T-helper 1 cell treated with Interleukin-12 subunit alpha and Interleukin-12 subunit beta and Interleukin-4 antibody, amounts not matched to agents 30 ng/mL and 1 ng/mL, for 36 hours (primary cell): ENCODE results near the gene HJURP. TPM values are rescaled to one million over a fixed set of nuclear protein-coding genes. Genes with fewer than 3 reads are reported as not detected.

Source experiments
- intact Hi-C: fragments of 100-400 bp; cut with micrococcal nuclease; formaldehyde crosslinking; loops from one replicate; pipeline ENCODE4 v1.15.1; 2024
- total RNA-seq: library from RNA; stranded (reverse); gene quantifications from 2 replicates; pipeline ENCODE4 v1.2.3, GENCODE V29; 2022

HJURP gene
- total RNA-seq, 1 donor from 2014 or later: 55.8 TPM

GRCh38 chr2:233831861-233832260 lies 22.5 kb downstream of the HJURP start:
- intact Hi-C loops: no loop called here

- intact Hi-C loops: no loop called here
Measured at GRCh38 chr2:233831011-233831721, 23.2 kb downstream of the HJURP start.

GRCh38 chr2:233830111-233830802 lies 24.1 kb downstream of the HJURP start:
- intact Hi-C loops: no loop called here

- intact Hi-C loops: no loop called here
Measured at GRCh38 chr2:233829193-233830110, 24.9 kb downstream of the HJURP start.

GRCh38 chr2:233828546-233829192 lies 25.7 kb downstream of the HJURP start:
- intact Hi-C loops: no loop called here

GRCh38 chr2:233824373-233824772 lies 30.0 kb downstream of the HJURP start:
- intact Hi-C loops: no loop called here

GRCh38 chr2:233823731-233824121 lies 30.6 kb downstream of the HJURP start:
- intact Hi-C loops: no loop called here

GRCh38 chr2:233822781-233823730 lies 31.3 kb downstream of the HJURP start:
- intact Hi-C loops: no loop called here

- intact Hi-C loops: no loop called here
Measured at GRCh38 chr2:233822101-233822771, 32.1 kb downstream of the HJURP start.

- intact Hi-C loops: no loop called here
Measured at GRCh38 chr2:233821709-233822100, 32.6 kb downstream of the HJURP start.

GRCh38 chr2:233821196-233821595 lies 33.1 kb downstream of the HJURP start:
- intact Hi-C loops: no loop called here

- intact Hi-C loops: no loop called here
Measured at GRCh38 chr2:233820774-233821105, 33.6 kb downstream of the HJURP start.

GRCh38 chr2:233819884-233820773 lies 34.2 kb downstream of the HJURP start:
- intact Hi-C loops: no loop called here

GRCh38 chr2:233818639-233819621 lies 35.4 kb downstream of the HJURP start:
- intact Hi-C loops: no loop called here

- intact Hi-C loops: no loop called here
Measured at GRCh38 chr2:233817995-233818638, 36.2 kb downstream of the HJURP start.

- intact Hi-C loops: no loop called here
Measured at GRCh38 chr2:233817361-233817911, 36.9 kb downstream of the HJURP start.

- intact Hi-C loops: no loop called here
Measured at GRCh38 chr2:233816771-233817170, 37.6 kb downstream of the HJURP start.
